ENCODE results near the gene DIS3L2. TPM values are rescaled to one million over a fixed set of nuclear protein-coding genes. Genes with fewer than 3 reads are reported as not detected.
"Not testable (repeated sequence)": the region's sequence is repeated elsewhere in the genome, so short reads cannot be mapped to it uniquely, and the experiment has no call there.

Gene DIS3L2
- total RNA-seq, 1 experiment from 2014 or later, result 32.6 TPM

GRCh38 chr2:232103140-232103737, 141.7 kb downstream of the DIS3L2 start:
- no peaks in the 10 kb centered on the region for H3K27me3 Mint-ChIP-seq (ENCODE audit: insufficient read depth, unreplicated experiment)
- POLR2A ChIA-PET, result interaction anchor here (0.5 to 1.8 kb wide), 2 partner anchors 13 to 925 kb away, joined by 3 to 4 read pairs; no protein-coding TSS in a partner anchor
- DNase-seq (ENCODE audit: unreplicated experiment), result peak; percentile 29
- H3K4me3 Mint-ChIP-seq (ENCODE audit: unreplicated experiment), result no peak overlapping the region
- H3K9me3 Mint-ChIP-seq (ENCODE audit: unreplicated experiment), result no peaks in the 10 kb centered on the region
- intact Hi-C loops (cut with micrococcal nuclease), result no loop called here
- no peak for TF ChIP-seq CTCF (IDR thresholded peaks at IDR 0.05; ENCODE audit: unreplicated experiment)
- no TSS peak for BruUV-seq (replicated peaks)
- peaks cover 6% of the 10 kb centered on the region for H3K36me3 Mint-ChIP-seq (ENCODE audit: insufficient read depth, unreplicated experiment)
- CTCF ChIA-PET, result interaction anchor here (0.5 to 0.7 kb wide), 4 partner anchors 99 to 614 kb away, joined by 3 to 4 read pairs (median 3); no protein-coding TSS in a partner anchor
- H3K4me1 Mint-ChIP-seq (ENCODE audit: insufficient read depth, unreplicated experiment), result peaks cover 14% of the 10 kb centered on the region
- no peak overlapping the region for H3K27ac Mint-ChIP-seq (ENCODE audit: low read depth, unreplicated experiment)

GRCh38 chr2:232104076-232104646, 142.6 kb downstream of the DIS3L2 start:
- ChIA-PET CTCF (interaction anchor here (0.7 to 1.0 kb wide), 2 partner anchors 38 to 173 kb away, joined by 3 to 4 read pairs; no protein-coding TSS in a partner anchor), POLR2A (interaction anchor here (1.3 to 1.8 kb wide), 2 partner anchors 13 to 142 kb away, joined by 3 to 4 read pairs; no protein-coding TSS in a partner anchor)
- peak; percentile 26 for DNase-seq (ENCODE audit: unreplicated experiment)
- BruUV-seq (replicated peaks), result no TSS peak
- Mint-ChIP-seq H3K27me3 (ENCODE audit: insufficient read depth, unreplicated experiment) (no peaks in the 10 kb centered on the region), H3K4me1 (ENCODE audit: insufficient read depth, unreplicated experiment) (peaks cover 14% of the 10 kb centered on the region), H3K4me3 (ENCODE audit: unreplicated experiment) (no peak overlapping the region), H3K9me3 (ENCODE audit: unreplicated experiment) (no peaks in the 10 kb centered on the region), H3K27ac (ENCODE audit: low read depth, unreplicated experiment) (no peak overlapping the region), H3K36me3 (ENCODE audit: insufficient read depth, unreplicated experiment) (peaks cover 6% of the 10 kb centered on the region)
- no peak for TF ChIP-seq CTCF (IDR thresholded peaks at IDR 0.05; ENCODE audit: unreplicated experiment)
- intact Hi-C loops (cut with micrococcal nuclease), result no loop called here

- Mint-ChIP-seq H3K27ac (ENCODE audit: low read depth, unreplicated experiment) (no peak overlapping the region), H3K36me3 (ENCODE audit: insufficient read depth, unreplicated experiment) (no peaks in the 10 kb centered on the region), H3K4me1 (ENCODE audit: insufficient read depth, unreplicated experiment) (no peaks in the 10 kb centered on the region), H3K4me3 (ENCODE audit: unreplicated experiment) (no peak overlapping the region), H3K9me3 (ENCODE audit: unreplicated experiment) (no peaks in the 10 kb centered on the region), H3K27me3 (ENCODE audit: insufficient read depth, unreplicated experiment) (no peaks in the 10 kb centered on the region)
- no peak for DNase-seq (ENCODE audit: unreplicated experiment)
- no peak for TF ChIP-seq CTCF (IDR thresholded peaks at IDR 0.05; ENCODE audit: unreplicated experiment)
- ChIA-PET POLR2A (interaction anchor here (0.6 kb wide), 1 partner anchor 74 kb away, joined by 3 read pairs; no protein-coding TSS in a partner anchor), CTCF (interaction anchor here (0.8 to 0.9 kb wide), 2 partner anchors 9 to 29 kb away, joined by 3 read pairs; no protein-coding TSS in a partner anchor)
- BruUV-seq (replicated peaks), result no TSS peak
- intact Hi-C loops (cut with micrococcal nuclease), result no loop called here
Observed at GRCh38 chr2:232111551-232111950, 150.0 kb downstream of the DIS3L2 start.

GRCh38 chr2:232113821-232114220, 152.3 kb downstream of the DIS3L2 start:
- no peaks in the 10 kb centered on the region for H3K36me3 Mint-ChIP-seq (ENCODE audit: insufficient read depth, unreplicated experiment)
- BruUV-seq (replicated peaks), result no TSS peak

GRCh38 chr2:232115728-232116361, 154.3 kb downstream of the DIS3L2 start:
- H3K4me1 Mint-ChIP-seq (ENCODE audit: insufficient read depth, unreplicated experiment); intact Hi-C loops (cut with micrococcal nuclease); H3K27me3 Mint-ChIP-seq (ENCODE audit: insufficient read depth, unreplicated experiment); H3K9me3 Mint-ChIP-seq (ENCODE audit: unreplicated experiment); H3K36me3 Mint-ChIP-seq (ENCODE audit: insufficient read depth, unreplicated experiment); DNase-seq (ENCODE audit: unreplicated experiment); BruUV-seq (replicated peaks); H3K27ac Mint-ChIP-seq (ENCODE audit: low read depth, unreplicated experiment); H3K4me3 Mint-ChIP-seq (ENCODE audit: unreplicated experiment): not testable (repeated sequence)
- ChIA-PET POLR2A (interaction anchor here (1.5 kb wide), 1 partner anchor 12 kb away, joined by 4 read pairs; no protein-coding TSS in a partner anchor), CTCF (interaction anchor here (0.9 to 2.1 kb wide), 2 partner anchors 10 to 26 kb away, joined by 4 to 6 read pairs; no protein-coding TSS in a partner anchor)

More at GRCh38 chr2:232113821-232114220, 152.3 kb downstream of the DIS3L2 start:
- no peak overlapping the region for H3K27ac Mint-ChIP-seq (ENCODE audit: low read depth, unreplicated experiment)
- no peak for DNase-seq (ENCODE audit: unreplicated experiment)
- CTCF ChIA-PET, result interaction anchor here (1.8 kb wide), 1 partner anchor 13 kb away, joined by 6 read pairs; no protein-coding TSS in a partner anchor
- intact Hi-C loops (cut with micrococcal nuclease), result no loop called here
- no peaks in the 10 kb centered on the region for H3K4me1 Mint-ChIP-seq (ENCODE audit: insufficient read depth, unreplicated experiment)
- H3K9me3 Mint-ChIP-seq (ENCODE audit: unreplicated experiment), result no peaks in the 10 kb centered on the region
- POLR2A ChIA-PET, result interaction anchor here (0.9 kb wide), 1 partner anchor 129 kb away, joined by 3 read pairs; no protein-coding TSS in a partner anchor
- no peak overlapping the region for H3K4me3 Mint-ChIP-seq (ENCODE audit: unreplicated experiment)
- no peaks in the 10 kb centered on the region for H3K27me3 Mint-ChIP-seq (ENCODE audit: insufficient read depth, unreplicated experiment)
- TF ChIP-seq CTCF (IDR thresholded peaks at IDR 0.05; ENCODE audit: unreplicated experiment), result no peak
